GM18861 (cell line): ENCODE measurements around the gene SATB1.
"Not testable (repeated sequence)": the region's sequence is repeated elsewhere in the genome, so short reads cannot be mapped to it uniquely, and the experiment has no call there.

Experiments
- ATAC-seq: cut with Tn5 transposase; IDR thresholded peaks from one replicate; pipeline ENCODE4 v1.9.1; 2021; ENCODE audit not compliant: unreplicated experiment

The SATB1 gene

GRCh38 chr3:18424729-18425640 lies at the start of gene SATB1:
Gene SATB1 (minus strand): TSS chr3:18425339. CDS start chr3:18420967, 4,372 bp downstream.
- ATAC-seq, result peak; percentile 30

DNA sequence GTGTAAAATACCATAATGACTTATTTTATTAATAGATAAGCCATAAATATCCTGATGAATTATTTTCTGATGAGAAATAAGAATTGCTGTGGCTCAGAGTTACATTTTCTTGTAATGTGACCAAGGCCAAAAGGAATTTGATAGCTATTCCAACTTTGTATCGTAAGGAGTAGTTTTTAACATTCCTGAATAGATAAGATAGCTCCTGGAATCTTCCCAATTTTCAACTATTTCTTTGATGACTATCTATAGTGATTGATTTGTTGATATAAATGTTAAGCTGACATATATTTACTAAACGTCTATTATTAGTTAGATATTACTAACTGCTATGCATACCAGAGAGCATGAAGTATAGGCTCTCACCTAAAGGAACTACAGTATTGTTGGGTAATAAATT lies 49.1 kb upstream of the SATB1 start:
- no peak for ATAC-seq

DNA sequence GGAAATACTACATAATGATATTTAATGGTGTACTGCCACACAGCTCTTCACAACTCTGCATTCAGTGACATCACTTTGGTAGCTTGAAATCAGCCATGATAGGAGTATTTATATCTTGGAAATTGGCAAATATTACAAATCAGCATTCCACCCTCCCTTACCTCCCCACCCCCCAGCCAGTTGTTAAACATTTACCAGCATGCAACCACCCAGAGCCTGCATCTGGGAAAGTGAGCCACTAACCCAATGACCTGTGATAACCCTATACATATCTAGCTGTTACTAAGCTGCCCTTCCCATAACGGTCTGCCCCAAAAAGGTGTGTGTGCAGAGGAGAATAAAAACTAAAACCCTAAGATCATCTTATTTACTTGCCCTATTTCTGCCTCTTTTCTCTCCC lies 44.6 kb upstream of the SATB1 start:
- no peak for ATAC-seq

DNA sequence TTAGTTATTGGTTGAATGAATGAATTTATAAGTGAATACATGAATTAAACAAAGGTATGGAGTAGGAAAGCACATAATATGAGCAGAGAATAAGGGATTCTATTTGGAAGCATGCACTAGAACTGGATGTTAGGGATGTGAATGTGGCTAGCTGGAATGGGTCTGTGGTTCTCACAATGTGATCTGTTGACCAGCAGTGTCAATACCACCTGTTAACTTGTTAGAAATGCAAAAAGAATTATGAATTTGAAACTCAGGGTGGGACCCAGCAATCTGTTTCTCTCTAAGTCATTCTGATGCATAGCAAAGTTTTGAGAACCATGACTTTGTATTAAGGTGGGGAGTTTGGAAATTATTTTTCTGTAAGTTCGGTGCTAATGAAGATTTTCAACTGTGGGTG lies 41.0 kb upstream of the SATB1 start:
- no peak for ATAC-seq

DNA sequence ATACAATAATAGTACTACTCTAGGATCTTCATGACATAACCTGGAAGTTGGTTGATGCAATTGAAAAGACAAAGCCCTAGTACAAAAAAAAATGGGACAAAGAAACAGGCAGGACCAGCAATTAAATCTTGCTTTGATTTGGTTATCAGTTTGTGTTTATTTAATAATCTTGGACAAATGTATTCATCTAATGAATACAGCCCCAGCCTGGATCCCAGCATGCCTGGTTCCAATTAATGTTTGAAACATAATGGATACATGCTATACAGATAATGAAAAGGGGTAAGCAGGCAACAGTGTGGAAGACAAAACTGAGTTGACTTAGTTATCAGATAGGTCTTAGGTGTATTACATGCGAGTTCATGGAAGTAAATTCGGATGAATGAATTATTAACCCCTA lies 29.6 kb upstream of the SATB1 start:
- ATAC-seq, result no peak

- ATAC-seq, result not testable (repeated sequence)
These were observed 24.5 kb upstream of the SATB1 start for GRCh38 chr3:18449618-18450017.

- no peak for ATAC-seq
These were observed 22.6 kb upstream of the SATB1 start for GRCh38 chr3:18447720-18448119.

GRCh38 chr3:18446149-18446825 lies 21.1 kb upstream of the SATB1 start:
- ATAC-seq, result no peak

- ATAC-seq, result peak; percentile 5
These were observed 20.4 kb upstream of the SATB1 start for GRCh38 chr3:18445401-18446148.

- ATAC-seq, result peak; percentile 84
These were observed 19.7 kb upstream of the SATB1 start for GRCh38 chr3:18444595-18445400.

DNA sequence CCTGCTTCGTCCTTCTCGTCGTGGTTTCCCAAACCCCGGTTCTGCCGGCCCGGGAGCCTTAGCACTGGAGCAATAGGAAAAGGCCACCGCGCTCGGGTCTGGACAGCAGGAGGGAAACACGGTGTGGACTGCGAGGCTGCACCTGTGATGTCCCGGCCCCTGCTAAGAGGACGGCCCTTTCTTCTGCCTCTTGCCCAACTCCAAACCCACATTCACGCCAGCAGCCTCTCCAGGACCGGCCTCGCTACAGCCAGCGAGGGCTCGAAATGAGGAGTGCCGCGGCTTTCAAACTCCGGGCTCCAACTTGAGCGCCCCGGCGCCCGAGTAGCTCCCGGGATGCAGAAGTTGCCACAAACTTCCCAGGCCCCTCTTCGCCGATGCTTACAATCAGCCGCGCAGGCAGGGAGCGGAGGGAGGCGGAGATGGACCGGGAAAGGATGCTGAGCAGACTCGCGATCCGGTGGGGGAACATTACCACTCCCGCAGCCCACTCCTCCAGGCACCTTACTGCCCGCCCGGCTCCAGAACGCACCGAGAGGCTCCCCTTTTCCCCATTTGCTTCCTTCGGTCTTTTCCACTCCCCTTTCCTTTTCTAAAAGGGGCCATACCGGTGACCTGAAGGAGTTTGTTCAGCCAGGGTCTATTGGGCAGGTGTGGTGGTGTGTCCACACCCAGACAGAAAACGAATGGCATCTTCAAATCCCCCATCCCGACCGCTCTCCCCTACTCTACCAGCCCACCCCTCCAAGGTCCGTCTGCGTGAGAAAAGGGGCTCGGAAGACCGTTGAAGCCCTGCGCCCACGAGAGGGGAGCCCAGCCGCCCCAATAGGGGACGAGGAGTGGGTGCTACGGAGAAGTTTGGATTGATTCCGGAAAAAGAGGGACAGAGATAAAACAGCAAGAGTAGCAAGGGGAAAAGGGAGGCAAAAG lies 18.8 kb upstream of the SATB1 start:
- ATAC-seq, result no peak

- ATAC-seq, result no peak
These were observed 17.9 kb upstream of the SATB1 start for GRCh38 chr3:18442756-18443664.

DNA sequence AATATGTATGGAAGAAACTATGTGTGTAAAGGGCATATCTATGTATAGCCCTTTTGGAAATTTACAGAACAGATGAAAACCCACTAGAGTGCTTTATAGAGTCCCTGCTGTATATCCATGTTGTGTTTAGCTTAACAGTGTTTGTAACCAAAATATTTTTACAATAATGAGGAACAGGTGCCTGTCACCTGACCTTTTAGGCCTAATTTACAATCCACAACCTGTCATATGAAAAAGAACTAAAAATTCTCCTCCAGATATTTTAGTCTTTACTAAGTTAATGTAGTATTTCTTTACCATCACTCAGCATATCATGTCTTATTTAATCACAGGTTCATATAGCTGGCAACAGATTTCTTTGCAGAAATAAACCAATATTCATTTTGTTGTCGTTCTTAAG lies 16.4 kb upstream of the SATB1 start:
- ATAC-seq, result no peak

DNA sequence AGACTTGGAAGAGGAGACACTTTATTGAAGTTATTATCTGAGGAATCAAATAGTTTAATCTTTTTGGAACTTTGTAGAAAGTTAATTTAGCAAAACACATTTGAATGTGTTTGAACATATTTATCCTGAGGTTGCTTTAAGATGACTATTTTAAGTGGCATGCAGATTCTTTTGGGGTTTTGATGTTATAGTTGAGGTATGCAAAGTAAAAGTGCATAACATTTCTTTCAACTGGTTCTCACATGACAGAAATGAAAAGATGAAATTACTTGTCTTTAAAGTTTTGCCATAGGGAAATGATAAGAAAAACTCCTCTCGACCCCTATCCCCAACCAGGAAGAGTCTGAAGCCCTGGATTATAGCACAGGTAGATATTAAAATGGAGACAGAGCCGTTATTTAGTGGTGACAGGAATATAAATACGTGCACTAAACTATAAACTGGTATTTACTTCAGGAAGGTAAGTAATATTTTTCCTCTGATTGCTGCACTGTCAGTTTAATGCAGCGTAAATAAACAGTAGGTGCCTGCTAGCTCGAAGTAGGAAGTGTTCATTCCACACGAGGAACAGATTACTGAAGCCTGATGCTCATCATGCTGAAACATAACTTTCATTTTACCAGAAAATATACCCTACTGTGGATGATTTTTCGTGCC lies 15.1 kb upstream of the SATB1 start:
- no peak for ATAC-seq

DNA sequence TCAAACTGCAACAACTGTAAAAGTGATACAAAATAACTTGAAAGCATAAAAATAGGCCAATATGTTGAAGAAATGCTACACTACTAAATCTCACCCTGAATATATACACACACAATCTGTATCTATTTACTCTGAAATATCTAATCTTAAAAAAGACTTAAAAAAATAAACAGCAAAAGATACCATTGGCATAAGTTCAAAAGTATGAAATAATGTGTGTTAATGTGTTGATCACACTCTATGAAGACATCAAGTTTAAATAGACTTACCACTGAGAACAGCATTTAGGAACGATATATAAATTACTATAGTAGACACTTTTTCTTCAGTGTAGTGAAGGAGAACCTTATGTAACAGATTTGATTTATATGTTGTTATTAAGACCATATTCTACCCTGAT lies 14.1 kb upstream of the SATB1 start:
- ATAC-seq, result no peak

DNA sequence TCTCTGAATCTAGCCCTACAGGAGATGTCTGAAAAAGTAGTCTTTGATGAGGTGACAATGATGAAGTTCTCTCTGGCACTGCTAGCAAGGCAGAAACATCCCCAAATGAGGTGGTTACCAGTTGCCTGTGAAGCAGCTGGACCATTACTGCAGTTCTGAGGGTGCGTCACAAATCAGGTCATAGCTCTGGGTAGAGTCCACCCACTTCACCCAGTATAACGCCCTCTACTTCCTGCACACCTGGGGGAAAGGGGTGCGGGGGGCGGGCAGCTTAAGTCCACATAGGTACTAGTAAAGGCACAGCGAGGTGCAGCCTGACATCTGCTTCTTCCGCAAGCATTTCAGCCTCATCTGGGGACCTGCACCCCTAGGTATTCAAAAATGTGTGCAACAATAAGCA lies 13.4 kb upstream of the SATB1 start:
- no peak for ATAC-seq

GRCh38 chr3:18436213-18436612 lies 11.1 kb upstream of the SATB1 start:
- ATAC-seq, result no peak

- ATAC-seq, result no peak
These were observed 9.6 kb upstream of the SATB1 start for GRCh38 chr3:18434711-18435110.
